Measurements from ENCODE around the gene TRIO. TPM values are rescaled to one million over a fixed set of nuclear protein-coding genes. Genes with fewer than 3 reads are reported as not detected.

The TRIO gene
- polyA plus RNA-seq, 1 donor (not counting 4 experiments of a cell fraction or from before 2014, with no cell fraction given), result 57.2 TPM

- TF ChIP-seq CTCF (optimal IDR thresholded peaks at IDR 0.05 in 1 of 3, IDR thresholded peaks at IDR 0.05 in 1 of 3, conservative IDR thresholded peaks at IDR 0.05 in 1 of 3; ENCODE audit: extremely low read depth in 1 of 3, insufficient read depth in 2 of 3, low read length in 3 of 3) (no peak), EZH2 (IDR thresholded peaks at IDR 0.05; ENCODE audit: low read length) (no peak)
- no peak for FAIRE-seq
- no peak overlapping the region for H3K27ac ChIP-seq (ENCODE audit: control insufficient read depth, insufficient read depth, low read length)
- H3K27me3 ChIP-seq (ENCODE audit: control insufficient read depth, extremely low read depth, insufficient read depth, low read length), result no peaks in the 10 kb centered on the region
- H3K9ac ChIP-seq (ENCODE audit: control insufficient read depth, extremely low read depth, insufficient read depth, low read length), result no peak overlapping the region
- peaks cover 0 to 3% of the 10 kb centered on the region in 2 experiments for H3K36me3 ChIP-seq (ENCODE audit: control insufficient read depth in 2 of 2, extremely low read depth in 1 of 2, insufficient read depth in 2 of 2, low read length in 2 of 2)
- H3K4me2 ChIP-seq (ENCODE audit: control insufficient read depth, extremely low read depth, insufficient read depth, low read depth, low read length), result no peak overlapping the region
- no peaks in the 10 kb centered on the region for H3K4me1 ChIP-seq (ENCODE audit: control insufficient read depth, extremely low read depth, insufficient read depth, low read length)
- no peak overlapping the region for H2AFZ ChIP-seq (ENCODE audit: control insufficient read depth, low read length)
- peaks cover 100% of the 10 kb centered on the region for H3K79me2 ChIP-seq (ENCODE audit: control insufficient read depth, insufficient read depth, low read length)
- H3K4me3 ChIP-seq (ENCODE audit: control insufficient read depth in 2 of 3, extremely low read depth in 1 of 3, insufficient read depth in 2 of 3, low read depth in 1 of 3, low read length in 3 of 3), result no peak overlapping the region
- H3K9me1 ChIP-seq (ENCODE audit: control insufficient read depth, extremely low read depth, insufficient read depth, low read length), result peaks cover 5% of the 10 kb centered on the region
- dilution Hi-C loops (cut with MboI; ENCODE audit: extremely low pct_ligation_motif_present, low sequenced_read_pairs), result no loop called here
- H4K20me1 ChIP-seq (ENCODE audit: control insufficient read depth, extremely low read depth, insufficient read depth, low read length), result peaks cover 12% of the 10 kb centered on the region
- no peak for DNase-seq (ENCODE audit: low read depth, low spot score)
- no peaks in the 10 kb centered on the region for H3K9me3 ChIP-seq (ENCODE audit: control insufficient read depth, low read depth, low read length)
Measured at GRCh38 chr5:14225173-14225834, 82.2 kb downstream of the TRIO start.

- no peak overlapping the region for H3K9ac ChIP-seq (ENCODE audit: control insufficient read depth, extremely low read depth, insufficient read depth, low read length)
- H3K36me3 ChIP-seq (ENCODE audit: control insufficient read depth in 2 of 2, extremely low read depth in 1 of 2, insufficient read depth in 2 of 2, low read length in 2 of 2), result peaks cover 0 to 3% of the 10 kb centered on the region in 2 experiments
- TF ChIP-seq EZH2 (IDR thresholded peaks at IDR 0.05; ENCODE audit: low read length), result no peak
- no peak for TF ChIP-seq CTCF (optimal IDR thresholded peaks at IDR 0.05 in 1 of 3, IDR thresholded peaks at IDR 0.05 in 1 of 3, conservative IDR thresholded peaks at IDR 0.05 in 1 of 3; ENCODE audit: extremely low read depth in 1 of 3, insufficient read depth in 2 of 3, low read length in 3 of 3)
- FAIRE-seq, result no peak
- no peak overlapping the region for H3K4me3 ChIP-seq (ENCODE audit: control insufficient read depth in 2 of 3, extremely low read depth in 1 of 3, insufficient read depth in 2 of 3, low read depth in 1 of 3, low read length in 3 of 3)
- H3K9me1 ChIP-seq (ENCODE audit: control insufficient read depth, extremely low read depth, insufficient read depth, low read length), result peaks cover 5% of the 10 kb centered on the region
- peaks cover 12% of the 10 kb centered on the region for H4K20me1 ChIP-seq (ENCODE audit: control insufficient read depth, extremely low read depth, insufficient read depth, low read length)
- H3K27me3 ChIP-seq (ENCODE audit: control insufficient read depth, extremely low read depth, insufficient read depth, low read length), result no peaks in the 10 kb centered on the region
- no peak for DNase-seq (ENCODE audit: low read depth, low spot score)
- no peak overlapping the region for H2AFZ ChIP-seq (ENCODE audit: control insufficient read depth, low read length)
- peaks cover 3% of the 10 kb centered on the region for H3K4me1 ChIP-seq (ENCODE audit: control insufficient read depth, extremely low read depth, insufficient read depth, low read length)
- H3K27ac ChIP-seq (ENCODE audit: control insufficient read depth, insufficient read depth, low read length), result no peak overlapping the region
- no peak overlapping the region for H3K4me2 ChIP-seq (ENCODE audit: control insufficient read depth, extremely low read depth, insufficient read depth, low read depth, low read length)
- dilution Hi-C loops (cut with MboI; ENCODE audit: extremely low pct_ligation_motif_present, low sequenced_read_pairs), result no loop called here
- H3K9me3 ChIP-seq (ENCODE audit: control insufficient read depth, low read depth, low read length), result no peaks in the 10 kb centered on the region
- H3K79me2 ChIP-seq (ENCODE audit: control insufficient read depth, insufficient read depth, low read length), result peaks cover 100% of the 10 kb centered on the region
Measured at GRCh38 chr5:14226149-14226548, 83.0 kb downstream of the TRIO start.

Data from keratinocyte (primary cell).